NOMO-1 (cell line): ENCODE measurements around the gene AHCY.
A peak's percentile ranks its signal among the peaks of the same experiment; 100 is the strongest.
"Not testable (repeated sequence)": the region's sequence is repeated elsewhere in the genome, so short reads cannot be mapped to it uniquely, and the experiment has no call there.

Experiments
- DNase-seq, 2 experiments: peaks; one replicate each; lab custom pipeline; 2025; ENCODE audit not compliant: unreplicated experiment in 2 of 2; lab: John Stamatoyannopoulos, UW

AHCY gene

GRCh38 chr20:34302723-34303533, at the start of gene AHCY:
Gene AHCY, minus strand, starts transcription at chr20:34303355. Its CDS starts 85 bp downstream, at chr20:34303270.
- DNase-seq, result peak; percentile 94 to 96

GRCh38 chr20:34350095-34350494, 46.9 kb upstream of the AHCY start:
- peak in 1 of 2 experiments; percentile 60 for DNase-seq

GRCh38 chr20:34347571-34347970, 44.4 kb upstream of the AHCY start:
- DNase-seq, result no peak

- DNase-seq, result not testable (repeated sequence)
Observed at GRCh38 chr20:34346533-34346865, 43.3 kb upstream of the AHCY start.

DNA sequence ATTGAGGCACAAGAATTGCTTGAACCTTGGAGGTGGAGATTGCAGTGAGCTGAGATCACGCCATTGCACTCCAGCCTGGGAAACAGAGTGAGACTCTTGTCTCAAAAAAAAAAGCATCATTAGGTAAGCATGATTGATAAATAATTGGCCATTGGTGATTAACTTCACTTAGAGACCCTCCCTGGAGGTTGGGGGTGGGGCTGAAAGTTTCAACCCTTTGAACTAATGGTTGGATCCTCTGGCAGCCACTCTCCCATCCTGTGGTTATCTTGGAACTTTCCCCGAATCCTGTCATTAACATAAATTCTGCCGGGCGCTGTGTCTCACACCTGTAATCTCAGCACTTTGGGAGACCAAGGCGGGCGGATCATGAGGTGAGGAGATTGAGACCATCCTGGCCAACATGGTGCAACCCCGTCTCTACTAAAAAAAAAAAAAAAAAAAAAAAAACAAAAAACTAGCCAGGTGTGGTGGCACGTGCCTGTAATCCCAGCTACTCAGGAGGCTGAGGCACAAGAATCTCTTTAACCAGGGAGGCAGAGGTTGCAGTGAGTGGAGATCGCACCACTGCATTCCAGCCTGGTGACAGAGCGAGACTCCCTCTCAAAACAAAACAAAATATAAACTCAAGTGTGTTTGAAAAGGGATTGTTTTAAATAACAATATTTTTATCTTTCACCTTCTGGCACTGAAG, 42.8 kb upstream of the AHCY start:
- not testable (repeated sequence) for DNase-seq

GRCh38 chr20:34345402-34345736, 42.2 kb upstream of the AHCY start:
- no peak for DNase-seq

DNA sequence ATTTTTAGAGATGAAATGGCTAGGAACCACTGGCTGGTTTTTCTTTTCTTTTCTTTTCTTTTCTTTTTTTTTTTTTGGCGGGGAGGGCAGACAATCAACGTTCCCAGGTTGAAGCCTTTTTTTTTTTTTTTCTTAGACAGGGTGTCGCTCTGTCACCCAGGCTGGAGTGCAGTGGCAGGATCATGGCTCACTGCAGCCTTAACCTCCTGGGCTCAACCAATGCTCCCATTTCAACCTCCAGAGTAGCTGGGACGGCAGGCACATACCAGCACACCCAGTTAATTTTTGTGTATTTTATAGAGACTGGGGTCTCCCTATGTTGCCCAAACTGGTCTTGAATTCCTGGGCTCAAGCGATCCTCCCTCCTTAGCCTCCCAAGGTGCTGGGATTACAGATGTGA, 41.1 kb upstream of the AHCY start:
- DNase-seq, result no peak

GRCh38 chr20:34343458-34344211, 40.5 kb upstream of the AHCY start:
- DNase-seq, result no peak

- DNase-seq, result not testable (repeated sequence)
Observed at GRCh38 chr20:34341199-34341598, 38.0 kb upstream of the AHCY start.

DNA sequence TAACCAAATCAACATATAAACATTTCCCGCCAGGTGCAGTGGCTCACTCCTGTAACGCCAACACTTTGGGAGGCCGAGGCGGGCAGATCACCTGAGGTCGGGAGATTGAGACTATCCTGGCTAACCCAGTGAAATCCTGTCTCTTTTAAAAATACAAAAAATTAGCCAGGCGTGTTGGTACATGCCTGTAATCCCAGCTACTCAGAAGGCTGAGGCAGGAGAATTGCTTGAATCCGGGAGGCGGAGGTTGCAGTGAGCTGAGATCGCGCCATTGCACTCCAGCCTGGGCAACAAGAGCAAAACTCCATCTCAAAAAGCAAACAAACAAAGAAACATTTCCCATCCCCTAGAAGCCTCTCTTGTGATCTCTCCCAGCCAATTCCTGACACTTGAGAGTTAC, 37.6 kb upstream of the AHCY start:
- not testable (repeated sequence) for DNase-seq

DNA sequence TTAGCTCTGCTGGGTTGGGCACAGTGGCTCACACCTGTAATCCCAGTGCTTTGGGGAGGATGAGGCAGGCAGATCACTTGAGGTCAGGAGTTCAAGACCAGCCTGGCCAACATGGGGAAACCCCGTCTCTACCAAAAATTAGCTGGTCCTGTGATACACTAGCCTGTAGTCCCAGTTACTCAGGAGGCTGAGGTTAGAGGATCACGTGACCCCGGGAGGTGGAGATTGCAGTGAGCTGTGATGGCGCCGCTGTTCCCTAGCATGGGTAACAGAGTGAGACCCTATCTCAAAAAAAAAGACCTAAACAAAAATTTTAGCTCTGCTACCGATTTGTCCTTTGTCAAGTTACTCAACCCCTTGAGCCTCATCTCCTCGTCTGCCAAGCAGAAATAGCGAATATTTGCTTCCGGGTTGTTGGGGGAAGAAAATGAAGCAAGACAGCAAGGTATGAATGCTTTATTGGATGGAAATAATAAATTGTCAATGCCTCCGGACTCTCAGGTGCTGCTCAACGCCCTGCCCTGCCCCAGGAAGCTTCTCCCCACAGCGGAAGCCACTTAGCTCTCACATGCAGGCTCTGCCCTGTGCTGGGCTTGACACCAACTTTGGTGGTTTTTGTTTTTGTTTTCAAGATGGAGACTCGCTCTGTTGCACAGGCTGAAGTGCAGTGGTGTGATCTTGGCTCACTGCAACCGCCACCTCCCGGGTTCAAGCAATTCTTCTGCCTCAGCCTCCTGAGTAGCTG, 35.0 kb upstream of the AHCY start:
- DNase-seq, result no peak

GRCh38 chr20:34337544-34337943, 34.4 kb upstream of the AHCY start:
- DNase-seq, result no peak

GRCh38 chr20:34334654-34335407, 31.7 kb upstream of the AHCY start:
- no peak for DNase-seq

DNA sequence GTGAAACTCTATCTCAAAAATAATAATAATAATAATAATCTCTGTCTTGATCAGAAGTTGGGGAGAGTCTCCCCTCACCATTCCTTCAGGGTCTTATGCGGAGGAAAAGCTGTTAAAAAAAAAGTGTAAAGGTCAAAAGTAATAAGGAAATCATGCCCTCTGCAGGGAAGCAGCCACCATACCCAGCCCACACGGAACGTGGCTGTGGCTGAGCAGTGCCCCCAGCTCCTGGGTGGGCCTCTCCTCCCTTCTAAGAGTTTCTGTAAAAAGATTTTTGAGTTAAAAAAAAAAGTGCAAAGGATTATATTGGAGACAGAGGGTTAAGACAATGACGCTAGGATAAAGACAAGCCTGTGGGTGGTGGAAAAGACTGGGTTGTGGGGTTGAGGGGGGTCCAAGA, 30.6 kb upstream of the AHCY start:
- no peak for DNase-seq

DNA sequence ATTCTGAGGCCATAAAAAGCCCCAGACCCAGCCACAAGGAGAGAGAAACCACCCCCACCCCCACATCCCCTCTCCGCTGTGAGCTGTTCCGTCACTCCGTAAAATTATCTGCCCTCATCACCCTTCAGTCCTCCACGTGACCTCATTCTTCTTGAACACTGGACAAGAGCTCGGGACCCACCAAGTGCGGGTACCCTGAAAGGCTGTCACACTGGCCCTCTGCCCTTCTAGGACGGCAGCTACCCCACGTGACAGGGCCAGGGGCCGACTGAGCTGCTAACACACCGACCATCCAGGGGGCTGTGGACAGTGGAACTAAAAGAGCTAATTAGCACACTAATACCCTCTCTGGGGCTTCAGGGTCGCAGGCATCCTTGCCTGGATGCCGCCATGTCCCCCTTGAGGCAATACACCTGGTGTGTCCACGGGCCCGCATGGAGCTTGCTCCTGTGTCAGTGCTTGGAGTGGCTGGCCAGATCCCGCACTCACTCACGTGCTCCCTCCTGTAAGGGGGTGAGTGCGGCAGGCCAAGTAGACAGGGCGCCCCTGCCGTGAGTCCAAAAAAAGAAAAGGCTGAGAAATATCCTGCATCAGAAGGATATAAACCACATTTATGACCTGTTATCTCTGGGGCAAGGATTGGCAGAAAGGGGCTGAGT, 29.2 kb upstream of the AHCY start:
- DNase-seq, result no peak

GRCh38 chr20:34331838-34332237, 28.7 kb upstream of the AHCY start:
- DNase-seq, result no peak

- DNase-seq, result not testable (repeated sequence)
Observed at GRCh38 chr20:34330861-34331544, 27.8 kb upstream of the AHCY start.

GRCh38 chr20:34328928-34329677, 25.9 kb upstream of the AHCY start:
- DNase-seq, result no peak
